Measurements from ENCODE around the gene PDZK1.

- TF ChIP-seq POLR2A (IDR thresholded peaks at IDR 0.05; ENCODE audit: extremely low read depth, insufficient read length) (no peak), CTCF (IDR thresholded peaks at IDR 0.05; ENCODE audit: low read depth, low read length) (no peak), MAX (IDR thresholded peaks at IDR 0.05; ENCODE audit: low read depth, low read length) (no peak)
Measured at GRCh38 chr1:145692785-145693443, 14.3 kb downstream of the PDZK1 start.

Data from NB4 (cell line).